GM19099 (cell line): ENCODE data around the gene PIP5K1C.

Source experiments
- POLR2A ChIP-seq: IDR thresholded peaks from 3 replicates; pipeline ENCODE4 v1.6.1; 2011; ENCODE audit warnings: low read depth; ENCODE audit not compliant: insufficient read length; ENCODE audit errors: extremely low read depth

The PIP5K1C gene

DNA sequence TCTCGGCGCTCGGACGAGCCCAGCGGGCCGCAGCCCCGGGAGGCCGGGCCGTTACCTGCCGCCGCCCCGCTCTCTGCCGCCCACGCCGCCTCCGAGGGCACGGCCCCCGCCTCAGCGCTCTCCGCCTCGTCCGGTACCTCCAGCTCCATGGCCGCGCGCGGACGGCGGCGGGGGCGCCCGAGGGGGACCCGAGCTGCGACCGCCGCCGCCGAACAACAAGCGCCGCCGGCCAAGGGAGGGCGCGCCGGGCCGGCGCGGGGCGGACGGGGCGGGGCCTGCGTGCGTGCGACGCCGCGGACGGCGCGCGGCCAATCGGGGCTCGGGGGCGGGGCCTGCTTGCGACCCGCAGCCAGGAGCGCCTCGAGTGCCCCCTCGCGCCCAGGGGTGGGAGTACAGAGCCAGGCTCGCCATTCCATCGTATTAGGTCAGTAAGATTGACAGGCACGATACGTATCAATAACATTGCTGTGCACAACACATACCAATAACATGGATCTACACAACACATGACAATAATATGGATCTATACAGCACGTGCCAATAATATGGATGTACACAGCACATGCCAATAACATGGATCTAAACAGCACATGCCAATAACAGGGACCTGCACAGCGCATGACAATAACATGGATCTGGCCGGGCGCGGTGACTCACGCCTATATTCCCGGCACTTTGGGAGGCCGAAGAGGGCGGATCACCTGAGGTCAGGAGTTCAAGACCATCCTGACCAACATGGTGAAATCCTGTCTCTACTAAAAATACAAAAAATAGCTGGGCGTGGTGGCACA, at the start of gene PIP5K1C:
PIP5K1C (minus strand) TSS at position 227 of the 791 bp plus-strand sequence; CDS start at position 149, 78 bp downstream.
- TF ChIP-seq POLR2A = peak; percentile 57

GRCh38 chr19:3748965-3749364, 48.7 kb upstream of the PIP5K1C start:
- no peak for TF ChIP-seq POLR2A

DNA sequence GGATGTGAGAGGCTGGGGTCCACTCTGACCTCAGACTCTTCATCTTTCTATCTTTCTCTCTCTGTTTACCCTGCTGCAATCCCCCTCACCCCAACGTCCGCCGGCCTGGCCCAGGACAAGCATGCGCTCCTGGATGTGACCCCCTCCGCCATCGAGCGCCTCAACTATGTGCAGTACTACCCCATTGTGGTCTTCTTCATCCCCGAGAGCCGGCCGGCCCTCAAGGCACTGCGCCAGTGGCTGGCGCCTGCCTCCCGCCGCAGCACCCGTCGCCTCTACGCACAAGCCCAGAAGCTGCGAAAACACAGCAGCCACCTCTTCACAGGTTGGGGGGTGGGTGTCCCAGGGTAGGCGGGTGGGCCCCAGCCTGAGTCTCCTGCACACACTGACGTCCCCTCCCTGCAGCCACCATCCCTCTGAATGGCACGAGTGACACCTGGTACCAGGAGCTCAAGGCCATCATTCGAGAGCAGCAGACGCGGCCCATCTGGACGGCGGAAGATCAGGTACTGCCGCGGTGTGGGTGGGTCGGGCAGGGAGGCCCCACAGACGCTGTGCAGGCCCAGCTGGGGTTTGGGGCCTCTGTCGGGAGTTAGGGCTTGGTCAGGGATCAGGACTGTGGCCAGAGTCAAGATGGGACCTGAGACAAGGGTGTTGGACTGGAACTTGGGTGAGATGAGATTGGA, 46.2 kb upstream of the PIP5K1C start:
- no peak for TF ChIP-seq POLR2A

DNA sequence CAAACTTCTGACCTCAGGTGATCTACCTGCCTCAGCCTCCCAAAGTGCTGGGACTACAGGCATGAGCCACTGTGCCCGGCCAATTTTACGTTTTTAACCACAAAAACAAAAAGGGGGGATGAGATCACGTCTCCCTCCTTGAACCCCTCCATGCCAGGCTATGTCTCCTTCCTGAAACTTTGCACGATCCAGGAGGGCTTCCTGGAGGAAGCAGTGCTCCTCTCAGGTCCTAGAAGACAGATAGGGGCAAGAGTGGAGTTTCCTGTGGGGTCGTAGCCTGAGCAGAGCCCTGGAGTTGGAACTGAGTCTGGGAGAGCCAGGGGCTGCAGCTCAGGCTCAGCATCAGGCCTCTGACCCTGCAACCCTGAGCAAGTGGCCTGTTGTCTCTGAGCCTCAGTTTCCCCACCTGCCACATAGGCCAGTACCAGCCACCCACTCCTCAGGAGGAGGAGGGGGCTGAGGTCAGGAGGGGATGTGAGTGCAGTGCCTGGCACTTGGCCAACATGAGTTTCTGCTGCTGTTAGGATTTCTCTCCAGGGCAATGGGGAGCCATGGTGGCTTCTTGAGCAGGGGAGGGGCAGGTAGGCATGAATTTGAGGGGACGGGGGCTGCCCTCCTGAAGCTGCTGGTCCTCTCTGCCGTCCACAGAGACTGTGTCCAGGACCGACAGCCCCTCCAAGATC, 45.2 kb upstream of the PIP5K1C start:
- no peak for TF ChIP-seq POLR2A

DNA sequence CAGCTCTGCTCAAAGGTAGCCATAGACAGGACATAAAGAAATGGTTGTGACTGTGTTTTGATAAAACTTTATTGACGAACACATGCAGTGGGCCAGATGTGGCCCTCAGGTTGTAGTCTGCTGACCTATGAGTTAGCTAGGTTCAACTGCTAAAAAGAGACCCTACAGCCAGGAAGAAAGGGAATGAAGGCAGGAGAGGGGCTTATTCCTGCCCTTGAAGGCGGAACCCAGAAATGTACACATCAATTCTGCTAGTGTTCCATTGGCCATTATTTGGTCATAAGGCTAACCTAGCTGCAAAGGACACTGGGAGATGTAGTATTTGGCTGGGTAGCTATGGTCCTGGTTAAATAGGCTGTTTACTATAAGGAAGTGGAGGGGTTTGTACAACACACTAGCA, 43.2 kb upstream of the PIP5K1C start:
- no peak for TF ChIP-seq POLR2A

GRCh38 chr19:3740431-3740830, 40.2 kb upstream of the PIP5K1C start:
- no peak for TF ChIP-seq POLR2A

DNA sequence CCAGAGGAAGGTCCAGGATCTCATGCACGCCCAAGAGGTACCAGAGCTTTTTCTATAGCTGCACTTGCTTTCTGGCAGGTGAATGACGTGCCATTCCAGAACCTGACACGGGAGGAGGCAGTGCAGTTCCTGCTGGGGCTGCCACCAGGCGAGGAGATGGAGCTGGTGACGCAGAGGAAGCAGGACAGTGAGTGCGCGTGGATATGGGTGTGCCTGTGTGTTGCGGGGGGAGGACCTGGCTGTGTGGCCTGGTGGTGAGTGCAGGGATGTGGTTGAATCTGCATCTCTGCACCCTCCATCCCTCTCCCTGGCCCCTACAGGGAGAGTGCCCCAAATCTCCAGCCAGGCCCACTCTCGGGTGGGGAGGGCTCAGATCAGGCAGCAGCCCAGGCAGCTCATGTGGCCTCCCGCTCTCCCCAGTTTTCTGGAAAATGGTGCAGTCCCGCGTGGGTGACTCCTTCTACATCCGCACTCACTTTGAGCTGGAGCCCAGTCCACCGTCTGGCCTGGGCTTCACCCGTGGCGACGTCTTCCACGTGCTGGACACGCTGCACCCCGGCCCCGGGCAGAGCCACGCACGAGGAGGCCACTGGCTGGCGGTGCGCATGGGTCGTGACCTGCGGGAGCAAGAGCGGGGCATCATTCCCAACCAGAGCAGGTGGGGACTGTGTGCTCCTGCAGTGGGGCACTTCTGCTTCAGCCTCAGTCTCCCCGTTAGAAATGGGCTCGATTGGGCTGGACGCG, 38.4 kb upstream of the PIP5K1C start:
- TF ChIP-seq POLR2A = no peak

- no peak for TF ChIP-seq POLR2A
Measured at GRCh38 chr19:3737487-3738205, 37.4 kb upstream of the PIP5K1C start.

- TF ChIP-seq POLR2A = no peak
Measured at GRCh38 chr19:3736106-3736724, 35.9 kb upstream of the PIP5K1C start.

DNA sequence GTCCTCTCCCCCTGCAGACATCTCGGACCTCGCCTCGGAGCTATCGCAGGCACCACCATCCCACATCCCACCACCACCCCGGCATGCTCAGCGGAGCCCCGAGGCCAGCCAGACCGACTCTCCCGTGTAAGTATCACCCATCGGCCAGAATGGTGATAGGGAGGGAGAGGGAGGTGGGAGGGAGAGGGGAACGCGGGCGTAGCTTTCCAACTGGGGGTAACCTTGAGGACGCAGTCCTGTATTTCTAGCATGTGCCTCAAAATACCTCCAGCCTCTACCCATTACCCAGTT, 34.0 kb upstream of the PIP5K1C start:
- TF ChIP-seq POLR2A = no peak

DNA sequence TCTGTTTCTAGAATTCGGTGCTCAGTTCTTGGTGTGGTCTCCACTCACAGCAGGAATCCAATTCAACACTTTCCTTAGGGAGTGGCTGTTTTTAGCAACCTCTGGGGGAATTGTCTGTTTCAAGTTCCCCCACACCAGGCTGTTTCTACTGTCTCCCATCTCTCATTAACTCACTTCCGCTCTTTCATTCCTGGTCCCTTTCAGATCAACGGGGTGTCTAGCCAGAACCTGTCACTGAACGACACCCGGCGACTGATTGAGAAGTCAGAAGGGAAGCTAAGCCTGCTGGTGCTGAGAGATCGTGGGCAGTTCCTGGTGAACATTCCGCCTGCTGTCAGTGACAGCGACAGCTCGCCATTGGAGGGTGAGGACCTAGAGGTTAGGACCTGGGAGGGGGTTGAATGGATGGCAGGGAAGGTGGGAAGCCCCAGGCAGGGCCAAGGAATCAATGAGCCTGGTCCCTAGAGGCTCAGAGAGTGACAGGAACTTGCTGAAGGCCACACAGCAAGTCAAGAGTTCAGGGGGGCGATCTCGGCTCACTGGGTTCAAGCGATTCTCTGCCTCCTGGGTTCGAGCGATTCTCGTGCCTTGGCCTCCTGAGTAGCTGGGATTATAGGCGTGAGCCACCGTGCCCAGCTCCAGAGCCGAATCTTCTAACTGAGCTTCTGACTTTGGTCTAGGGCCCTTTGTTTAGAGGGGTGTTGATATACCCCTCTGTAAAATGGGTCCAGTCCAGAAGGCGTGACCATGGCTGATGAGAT, 33.5 kb upstream of the PIP5K1C start:
- no peak for TF ChIP-seq POLR2A

- no peak for TF ChIP-seq POLR2A
Measured at GRCh38 chr19:3732108-3732507, 31.8 kb upstream of the PIP5K1C start.

- TF ChIP-seq POLR2A = no peak
Measured at GRCh38 chr19:3730457-3730958, 30.2 kb upstream of the PIP5K1C start.
